Fibroblast of lung (primary cell): ENCODE data around the gene CRACR2B.

ENCODE experiments used
- EZH2 ChIP-seq: IDR thresholded peaks from 2 replicates; pipeline ENCODE4 v1.5.1; 2012; ENCODE audit warnings: low read length, control low read depth, mild to moderate bottlenecking; ENCODE audit errors: missing control alignments
- TF ChIP-seq, protein P1 (sequence below), 2 donors: IDR thresholded peaks in 1 of 2; conservative IDR thresholded peaks in 1 of 2; 1 replicate in 1 of 2; 2 replicates in 1 of 2; pipeline ENCODE4 v1.5.1; 2011 to 2012; ENCODE audit warnings: low read length in 2 of 2, control low read depth in 1 of 2, inconsistent platforms in 1 of 2, low read depth in 1 of 2, mild to moderate bottlenecking in 1 of 2

DNA sequence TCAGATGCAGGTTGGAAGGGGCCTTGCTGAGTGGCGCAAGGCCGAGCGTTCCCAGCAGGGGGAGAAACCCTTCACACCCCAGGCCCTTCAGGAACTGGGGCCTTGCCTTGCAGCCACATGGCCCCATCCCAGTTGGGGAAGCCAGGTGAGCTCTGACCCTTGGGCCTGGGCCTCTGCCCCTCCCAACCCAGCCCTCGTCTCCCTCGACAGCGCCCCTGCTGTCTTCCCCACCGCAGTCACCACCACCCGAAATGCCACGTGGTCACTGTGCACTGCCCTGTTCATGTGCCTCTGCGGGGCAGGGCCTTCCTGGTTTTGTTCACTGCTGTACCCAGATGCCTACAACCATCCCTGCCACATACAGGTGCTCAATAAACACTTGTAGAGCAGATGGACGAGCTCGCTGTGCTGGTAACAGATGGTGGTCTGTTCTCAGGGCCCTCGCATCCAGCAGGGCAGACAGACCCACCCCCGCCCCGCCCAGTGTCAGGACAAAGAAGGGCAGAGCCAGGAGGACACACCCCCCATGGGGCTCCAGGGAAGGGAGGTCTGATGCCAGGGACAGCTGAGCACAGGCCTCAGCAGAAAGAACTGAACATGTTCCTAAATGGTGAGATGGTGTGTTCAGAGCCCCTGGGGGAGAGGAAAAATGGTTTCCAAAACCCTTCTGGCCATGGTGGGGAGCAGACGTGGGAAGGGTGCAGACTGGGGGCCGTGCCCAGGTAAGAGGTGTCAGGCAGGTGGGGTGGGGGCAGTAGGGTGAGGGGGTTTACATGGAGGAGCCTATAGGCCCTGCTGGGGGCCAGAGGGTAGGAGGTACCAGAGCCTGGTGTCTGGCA lies 10.9 kb downstream of the CRACR2B start:
- TF ChIP-seq, protein P1, sequence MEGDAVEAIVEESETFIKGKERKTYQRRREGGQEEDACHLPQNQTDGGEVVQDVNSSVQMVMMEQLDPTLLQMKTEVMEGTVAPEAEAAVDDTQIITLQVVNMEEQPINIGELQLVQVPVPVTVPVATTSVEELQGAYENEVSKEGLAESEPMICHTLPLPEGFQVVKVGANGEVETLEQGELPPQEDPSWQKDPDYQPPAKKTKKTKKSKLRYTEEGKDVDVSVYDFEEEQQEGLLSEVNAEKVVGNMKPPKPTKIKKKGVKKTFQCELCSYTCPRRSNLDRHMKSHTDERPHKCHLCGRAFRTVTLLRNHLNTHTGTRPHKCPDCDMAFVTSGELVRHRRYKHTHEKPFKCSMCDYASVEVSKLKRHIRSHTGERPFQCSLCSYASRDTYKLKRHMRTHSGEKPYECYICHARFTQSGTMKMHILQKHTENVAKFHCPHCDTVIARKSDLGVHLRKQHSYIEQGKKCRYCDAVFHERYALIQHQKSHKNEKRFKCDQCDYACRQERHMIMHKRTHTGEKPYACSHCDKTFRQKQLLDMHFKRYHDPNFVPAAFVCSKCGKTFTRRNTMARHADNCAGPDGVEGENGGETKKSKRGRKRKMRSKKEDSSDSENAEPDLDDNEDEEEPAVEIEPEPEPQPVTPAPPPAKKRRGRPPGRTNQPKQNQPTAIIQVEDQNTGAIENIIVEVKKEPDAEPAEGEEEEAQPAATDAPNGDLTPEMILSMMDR (conservative IDR thresholded peaks at IDR 0.05 in 1 of 2, IDR thresholded peaks at IDR 0.05 in 1 of 2; ENCODE audit: low read depth in 1 of 2, low read length in 2 of 2), result peak in 1 of 2 donors; percentile 18
- no peak for TF ChIP-seq EZH2
